Airway epithelial cell (primary cell): ENCODE results near the gene FGF22. TPM values are rescaled to one million over a fixed set of nuclear protein-coding genes. Genes with fewer than 3 reads are reported as not detected.

Source experiments
- total RNA-seq: library from RNA; depleted of rRNA; stranded (reverse); fragments of >200 nt; gene quantifications from 2 replicates; pipeline ENCODE4 v1.2.3, GENCODE V29; 2015

Gene FGF22
- not detected in 2 replicates for total RNA-seq

DNA sequence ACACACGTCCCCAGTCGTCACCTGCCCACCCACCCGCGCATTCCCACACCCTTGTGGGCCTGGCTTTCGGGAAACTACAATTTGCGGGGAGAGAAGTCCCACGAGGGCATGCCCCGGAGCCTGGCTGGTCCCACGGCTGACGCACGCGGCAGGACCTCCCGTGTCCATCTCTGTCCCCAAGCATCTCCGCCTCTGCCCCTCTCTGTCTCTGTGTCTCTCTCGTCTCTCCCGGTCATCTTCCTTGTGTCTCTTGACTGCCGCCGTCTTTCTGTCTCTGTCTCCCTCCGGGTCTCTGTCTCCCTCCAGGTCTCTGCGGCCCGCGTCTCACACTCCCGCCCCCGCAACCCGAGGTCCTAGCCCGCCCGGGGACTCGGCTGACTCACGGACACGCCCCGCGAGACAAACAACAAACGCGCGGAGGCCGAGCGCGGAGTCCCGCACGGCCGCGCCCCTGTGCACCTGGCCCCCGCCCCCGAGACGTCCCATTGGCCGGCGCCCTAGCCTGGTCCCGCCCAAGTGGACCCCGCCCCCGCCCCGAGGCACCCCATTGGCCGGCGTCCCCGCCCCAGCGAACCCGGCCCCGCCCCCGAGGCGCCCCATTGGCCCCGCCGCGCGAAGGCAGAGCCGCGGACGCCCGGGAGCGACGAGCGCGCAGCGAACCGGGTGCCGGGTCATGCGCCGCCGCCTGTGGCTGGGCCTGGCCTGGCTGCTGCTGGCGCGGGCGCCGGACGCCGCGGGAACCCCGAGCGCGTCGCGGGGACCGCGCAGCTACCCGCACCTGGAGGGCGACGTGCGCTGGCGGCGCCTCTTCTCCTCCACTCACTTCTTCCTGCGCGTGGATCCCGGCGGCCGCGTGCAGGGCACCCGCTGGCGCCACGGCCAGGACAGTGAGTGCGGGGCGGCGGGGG lies at the start of gene FGF22:
Gene FGF22, plus strand, starts transcription at position 627 of the 908 bp plus-strand sequence. Its CDS starts 47 bp downstream, at position 674.

DNA sequence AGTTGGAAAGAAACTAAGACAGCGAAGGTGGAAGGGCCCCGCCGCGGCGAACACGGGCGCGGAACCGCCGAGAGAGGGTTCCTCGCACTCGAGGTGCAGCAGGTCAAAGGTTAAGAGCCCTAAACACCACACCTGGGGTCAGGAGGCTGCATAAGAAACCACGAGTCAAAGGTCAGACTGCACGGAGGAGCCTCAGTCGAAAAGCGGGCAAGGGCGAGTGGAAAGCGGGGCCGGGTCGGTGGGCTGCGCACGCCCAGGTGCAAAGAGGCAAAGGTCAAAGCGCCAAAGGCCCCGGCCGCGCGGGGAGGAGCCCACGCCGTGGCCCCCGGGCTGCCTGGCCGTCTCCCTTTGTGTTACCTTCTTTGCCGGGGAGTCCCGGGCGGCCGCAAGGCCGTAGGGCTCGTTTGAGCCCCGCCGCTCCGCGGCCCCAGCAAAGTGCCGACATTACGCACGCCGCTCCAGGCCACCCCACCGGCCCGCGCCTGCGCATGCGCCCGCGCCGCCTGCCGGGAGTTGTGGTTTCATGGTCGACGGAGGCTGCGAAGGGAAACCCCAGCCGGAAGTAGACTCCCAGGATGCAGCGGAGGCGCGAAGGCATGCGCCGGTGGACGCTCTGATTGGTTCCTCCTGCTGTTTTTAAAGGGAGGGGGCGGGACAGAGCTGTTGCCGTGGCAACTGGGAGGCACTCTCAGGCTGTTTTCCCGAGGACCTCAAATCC lies 6.5 kb upstream of the FGF22 start, which contains the start of gene POLRMT:
Gene POLRMT, minus strand, starts transcription at position 470 of the 718 bp plus-strand sequence. Its CDS starts 25 bp downstream, at position 445.

DNA sequence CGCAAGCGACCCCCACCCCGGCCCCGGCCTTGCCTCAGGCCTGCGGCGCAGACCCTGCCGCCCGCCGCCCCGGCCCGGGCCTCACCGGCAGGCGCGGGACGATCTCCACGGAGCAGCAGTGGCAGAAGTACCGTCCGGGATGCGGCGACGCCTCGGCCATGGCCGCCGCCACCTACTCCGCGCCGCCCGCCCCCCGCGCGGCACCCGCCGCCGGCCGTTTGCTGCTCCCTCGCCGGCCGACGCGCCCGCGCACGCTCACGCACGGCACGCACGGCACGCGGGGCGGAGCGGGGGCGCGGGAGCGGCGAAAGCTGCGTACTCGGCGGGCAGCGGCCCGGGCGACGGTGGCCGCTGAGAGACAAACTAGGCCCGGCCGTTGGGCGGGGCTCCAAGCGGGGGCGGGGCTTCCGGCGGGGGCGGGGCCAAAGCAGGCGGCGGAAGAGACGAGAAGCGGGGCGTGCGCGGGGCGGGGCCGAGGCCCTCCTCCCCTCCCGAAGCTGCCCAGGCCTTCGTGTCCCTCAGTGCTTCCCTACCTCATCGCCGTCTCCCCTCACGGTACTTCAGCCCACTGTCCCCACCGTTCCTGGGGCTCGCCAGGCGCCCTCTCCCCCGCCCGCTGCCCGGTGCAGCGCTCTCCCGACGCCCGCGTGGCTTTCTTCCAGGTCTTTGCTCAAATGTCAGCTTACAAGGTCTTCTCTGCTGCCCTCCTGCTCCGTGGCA lies 23.4 kb downstream of the FGF22 start, which contains the start of gene RNF126:
Gene RNF126, minus strand, starts transcription at position 253 of the 720 bp plus-strand sequence. Its CDS starts 93 bp downstream, at position 160.

DNA sequence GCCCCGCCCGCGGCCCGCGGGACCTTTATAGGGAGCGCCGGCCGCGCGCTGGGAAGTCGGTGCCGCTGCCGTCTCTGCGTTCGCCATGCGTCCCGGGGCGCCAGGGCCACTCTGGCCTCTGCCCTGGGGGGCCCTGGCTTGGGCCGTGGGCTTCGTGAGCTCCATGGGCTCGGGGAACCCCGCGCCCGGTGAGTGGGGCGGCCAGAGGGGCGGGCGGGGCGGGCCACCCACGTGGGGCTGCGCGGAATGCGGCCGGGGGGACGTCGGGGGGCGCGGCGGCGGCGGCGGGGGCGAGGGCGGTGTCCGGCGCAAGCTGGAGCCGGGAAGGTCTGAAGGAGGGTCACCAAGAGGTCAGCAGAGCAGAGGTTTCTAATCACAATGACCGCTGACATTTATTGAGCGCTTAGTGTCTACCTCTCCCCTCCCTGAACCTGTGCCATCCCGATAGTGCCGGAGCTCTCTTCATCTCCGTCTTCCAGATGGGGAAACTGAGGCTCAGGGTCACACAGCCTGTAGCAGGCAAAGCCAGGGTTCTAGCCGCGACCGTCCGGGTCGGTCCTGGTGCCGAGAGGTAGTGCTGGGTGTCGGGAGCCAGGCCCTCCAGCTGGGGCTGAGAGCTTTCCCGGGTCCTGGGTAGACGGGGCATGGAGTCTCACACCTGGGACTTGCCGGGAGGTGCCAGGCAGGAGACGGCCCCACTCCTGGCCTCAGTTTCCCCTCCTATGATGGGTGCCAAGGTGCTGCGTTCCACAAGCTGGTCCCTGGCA lies 36.8 kb downstream of the FGF22 start, which contains the start of gene FSTL3:
Gene FSTL3, plus strand, starts transcription at position 54 of the 767 bp plus-strand sequence. Its CDS starts 32 bp downstream, at position 86.

Other genes starting within 250 kb of the FGF22 start
- 0.42 TPM in 2 replicates for gene C2CD4C, start 230.7 kb upstream of the FGF22 start, total RNA-seq
- gene SHC2, start 178.8 kb upstream of the FGF22 start, total RNA-seq, result 0.07 and 0.14 TPM in 2 replicates
- 0.14 TPM in 1 of 2 replicates, not detected in the other for gene MADCAM1, start 143.4 kb upstream of the FGF22 start, total RNA-seq
- 37.6 and 38.8 TPM in 2 replicates for gene TPGS1, start 132.4 kb upstream of the FGF22 start, total RNA-seq
- 94.9 and 162 TPM in 2 replicates for gene CDC34, start 108.1 kb upstream of the FGF22 start, total RNA-seq
- gene GZMM, start 95.8 kb upstream of the FGF22 start, total RNA-seq, result 0.37 TPM in 1 of 2 replicates, not detected in the other
- 634 and 675 TPM in 2 replicates for gene BSG, start 67.3 kb upstream of the FGF22 start, total RNA-seq
- 0.63 and 0.98 TPM in 2 replicates for gene HCN2, start 50.0 kb upstream of the FGF22 start, total RNA-seq
- gene POLRMT, start 6.3 kb upstream of the FGF22 start, total RNA-seq, result 35.1 and 38.7 TPM in 2 replicates
- gene RNF126, start 23.3 kb downstream of the FGF22 start, total RNA-seq, result 139 and 142 TPM in 2 replicates
- 207 and 297 TPM in 2 replicates for gene FSTL3, start 36.5 kb downstream of the FGF22 start, total RNA-seq
- gene PRSS57, start 55.6 kb downstream of the FGF22 start, total RNA-seq, result not detected in 2 replicates
- gene PALM, start 69.1 kb downstream of the FGF22 start, total RNA-seq, result 6.7 TPM in 2 replicates
- 73.5 and 106 TPM in 2 replicates for gene MISP, start 111.2 kb downstream of the FGF22 start, total RNA-seq
- 154 and 246 TPM in 2 replicates for gene PTBP1, start 157.6 kb downstream of the FGF22 start, total RNA-seq
- 0.56 TPM in 2 replicates for gene PLPPR3, start 182.1 kb downstream of the FGF22 start, total RNA-seq
- not detected in 2 replicates for gene AZU1, start 188.0 kb downstream of the FGF22 start, total RNA-seq
- 0.49 TPM in 1 of 2 replicates, not detected in the other for gene PRTN3, start 201.1 kb downstream of the FGF22 start, total RNA-seq
- gene ELANE, start 212.4 kb downstream of the FGF22 start, total RNA-seq, result not detected in 2 replicates
- gene CFD, start 219.8 kb downstream of the FGF22 start, total RNA-seq, result 3.5 and 6.6 TPM in 2 replicates